HEK293 (cell line): ENCODE data around the gene TK2.

ENCODE experiments used
- CTCF ChIP-seq: fragments of 450-650 bp; formaldehyde crosslinking; IDR thresholded peaks from 2 replicates; pipeline ENCODE4 v1.5.1; 2016; ENCODE audit warnings: missing biosample characterization, missing genetic modification characterization
- HOXA7 ChIP-seq: sonication (generic); formaldehyde crosslinking; IDR thresholded peaks from 2 replicates; pipeline ENCODE4 v1.8.1; 2022; ENCODE audit warnings: missing genetic modification reagents, borderline replicate concordance
- SP2 ChIP-seq: fragments of 450-650 bp; formaldehyde crosslinking; IDR thresholded peaks from 2 replicates; pipeline ENCODE4 v1.5.1; 2016; ENCODE audit warnings: missing biosample characterization, missing genetic modification characterization
- ZIC2 ChIP-seq: fragments of 450-650 bp; formaldehyde crosslinking; IDR thresholded peaks from 2 replicates; pipeline ENCODE4 v1.5.1; 2016; ENCODE audit warnings: missing biosample characterization, missing genetic modification characterization
- ZNF274 ChIP-seq, 2 experiments: fragments of 200-500 bp in 1 of 2; fragments of 450-650 bp in 1 of 2; sonication (Bioruptor generic) in 1 of 2; formaldehyde crosslinking in 1 of 2; IDR thresholded peaks; 2 replicates each; pipeline versions ENCODE4 v1.5.1 to v1.6.1; 2014 to 2016; ENCODE audit warnings: borderline replicate concordance in 1 of 2, inconsistent platforms in 1 of 2, low read length in 1 of 2, missing biosample characterization in 1 of 2, missing genetic modification characterization in 1 of 2

DNA sequence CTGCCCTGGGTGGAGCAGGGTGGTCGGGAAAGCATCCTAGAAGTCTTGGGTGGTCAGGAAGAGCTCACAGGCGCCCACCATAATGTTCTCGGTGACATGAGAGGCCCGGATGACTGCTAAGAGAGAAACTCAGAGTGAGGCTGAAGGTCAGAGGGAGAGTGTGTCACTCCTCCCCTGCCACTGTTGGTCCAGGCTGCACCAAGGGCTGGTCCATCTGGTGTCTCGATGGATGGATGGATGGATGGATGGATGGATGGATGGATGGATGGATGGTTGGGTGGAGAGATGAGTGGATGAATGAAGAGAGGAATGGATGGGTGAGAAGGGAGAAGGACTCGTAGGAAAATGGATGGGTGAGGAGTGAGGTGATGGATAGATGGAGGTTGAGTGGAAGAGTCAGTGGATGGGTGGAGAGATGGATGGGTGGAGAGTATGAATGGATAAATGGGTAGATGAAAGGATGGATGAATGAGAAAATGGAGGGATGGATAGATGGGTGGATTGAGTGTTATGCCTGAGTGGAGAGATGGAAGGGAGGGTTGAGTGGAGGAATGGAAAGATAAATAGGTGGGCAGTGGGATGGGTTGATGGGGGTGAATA, 79.9 kb downstream of the TK2 start:
- TF ChIP-seq ZNF274 (IDR thresholded peaks at IDR 0.05; ENCODE audit: low read length) (no peak), ZNF274 (tag by site-specific recombination; IDR thresholded peaks at IDR 0.05; ENCODE audit: borderline replicate concordance) (no peak), HOXA7 (CRISPR knock-in tag) (no peak), ZIC2 (tag by site-specific recombination) (no peak), CTCF (no peak), SP2 (no peak)
